Endothelial cell of umbilical vein (primary cell): ENCODE data around the gene SLC6A6. TPM values are rescaled to one million over a fixed set of nuclear protein-coding genes. Genes with fewer than 3 reads are reported as not detected.

Experiments used
- BruUV-seq: library from RNA; stranded (reverse); fragments of 400-500 nt; replicated peaks from 2 replicates; lab custom pipeline; 2021; lab: Mats Ljungman, UMichigan
- CTCF ChIA-PET: fragments of 300-600, 350-600 bp; sonication (Branson Sonifier 250); formaldehyde crosslinking; loops from one replicate; lab custom pipeline; 2021; ENCODE audit warnings: antibody characterized with exemption, inconsistent platforms; lab: Charles Lee
- POLR2A ChIA-PET: fragments of 300-600, 350-600 bp; sonication (Branson Sonifier 250); formaldehyde crosslinking; loops from one replicate; lab custom pipeline; 2021; ENCODE audit warnings: antibody characterized with exemption, inconsistent platforms; lab: Charles Lee
- DNase-seq: peaks from one replicate; pipeline ENCODE4 v3.0.0-alpha.2; 2011; ENCODE audit warnings: low read depth, low spot score
- FAIRE-seq: peaks from 2 replicates; lab custom pipeline; 2011; peaks lifted over from hg19 to GRCh38; lab: Jason Lieb, UNC
- H2AFZ ChIP-seq: 2 replicates; pipeline ENCODE4 v1.6.0; 2012; ENCODE audit warnings: low read depth, low read length, control low read depth, inconsistent platforms
- H3K27ac ChIP-seq: 2 replicates; pipeline ENCODE4 v1.5.1; 2011; ENCODE audit warnings: low read depth, mild to moderate bottlenecking, control low read depth, low read length, moderate library complexity; ENCODE audit not compliant: insufficient read depth
- H3K27me3 ChIP-seq, 2 experiments: 2 replicates each; pipeline versions ENCODE4 v1.6.0 to v1.6.1; 2011; ENCODE audit warnings: low read length in 2 of 2, mixed read lengths in 1 of 2; ENCODE audit not compliant: control insufficient read depth in 2 of 2, insufficient read depth in 2 of 2
- H3K36me3 ChIP-seq, 2 experiments: 2 replicates in 1 of 2; 3 replicates in 1 of 2; pipeline ENCODE4 v1.5.1; 2011; ENCODE audit warnings: low read length in 2 of 2, mild to moderate bottlenecking in 1 of 2, moderate library complexity in 1 of 2; ENCODE audit not compliant: control insufficient read depth in 2 of 2, insufficient read depth in 2 of 2; ENCODE audit errors: extremely low read depth in 1 of 2
- H3K4me1 ChIP-seq: 3 replicates; pipeline ENCODE4 v1.5.1; 2011; ENCODE audit warnings: mild to moderate bottlenecking, low read length; ENCODE audit not compliant: control insufficient read depth, insufficient read depth; ENCODE audit errors: extremely low read depth
- H3K4me2 ChIP-seq: 2 replicates; pipeline ENCODE4 v1.6.1; 2011; ENCODE audit warnings: low read length, control low read depth, mixed read lengths; ENCODE audit not compliant: insufficient read depth
- H3K4me3 ChIP-seq, 3 experiments: fragments of 200-600 bp in 1 of 3; sonication (generic), shearing (Covaris generic) in 1 of 3; replicated peaks in 1 of 3; 2 replicates each; pipeline ENCODE4 v1.5.1; 2011 to 2016; ENCODE audit warnings: control low read depth in 3 of 3, low read length in 3 of 3, mild to moderate bottlenecking in 2 of 3, inconsistent platforms in 1 of 3, low read depth in 1 of 3, moderate library complexity in 1 of 3; ENCODE audit not compliant: insufficient read depth in 1 of 3
- H3K79me2 ChIP-seq: 2 replicates; pipeline ENCODE4 v1.6.0; 2012; ENCODE audit warnings: low read length, inconsistent platforms; ENCODE audit not compliant: control insufficient read depth, insufficient read depth
- H3K9ac ChIP-seq: replicated peaks from 2 replicates; pipeline ENCODE3; 2011; ENCODE audit warnings: low read length, control low read depth; ENCODE audit not compliant: insufficient read depth; ENCODE audit errors: extremely low read depth
- H3K9me1 ChIP-seq: replicated peaks from 3 replicates; pipeline ENCODE4 v1.6.0; 2011; ENCODE audit warnings: mild to moderate bottlenecking, low read length; ENCODE audit not compliant: control insufficient read depth, insufficient read depth; ENCODE audit errors: extremely low read depth
- H3K9me3 ChIP-seq: replicated peaks from 2 replicates; pipeline ENCODE4 v1.5.1; 2012; ENCODE audit warnings: low read length, inconsistent platforms; ENCODE audit not compliant: control insufficient read depth, insufficient read depth
- H4K20me1 ChIP-seq: replicated peaks from 2 replicates; pipeline ENCODE3; 2011; ENCODE audit warnings: mild to moderate bottlenecking, low read length; ENCODE audit not compliant: control insufficient read depth, insufficient read depth; ENCODE audit errors: extremely low read depth
- EZH2 ChIP-seq: IDR thresholded peaks from 2 replicates; pipeline ENCODE4 v1.6.1; 2012; ENCODE audit warnings: borderline replicate concordance, low read depth, mild to moderate bottlenecking, moderate library complexity, low read length, inconsistent platforms; ENCODE audit not compliant: severe bottlenecking
- FOS ChIP-seq: IDR thresholded peaks from 2 replicates; pipeline ENCODE4 v1.6.1; 2011; ENCODE audit warnings: mild to moderate bottlenecking, low read length, moderate library complexity, borderline replicate concordance; ENCODE audit not compliant: insufficient read depth
- GATA2 ChIP-seq: IDR thresholded peaks from 2 replicates; pipeline ENCODE4 v1.7.0; 2011; ENCODE audit warnings: low read depth, mild to moderate bottlenecking, moderate library complexity, mixed read lengths, low read length; ENCODE audit not compliant: insufficient read length, insufficient read depth
- POLR2AphosphoS5 ChIP-seq: IDR thresholded peaks from 2 replicates; pipeline ENCODE4 v1.6.1; 2012; ENCODE audit warnings: low read depth, mild to moderate bottlenecking, control low read depth, low read length, moderate library complexity; ENCODE audit not compliant: insufficient read depth
- dilution Hi-C: fragments of 300-500 bp; cut with MboI; formaldehyde crosslinking; loops from one replicate; pipeline ENCODE4 v1.15.0; 2019; ENCODE audit warnings: low sequenced_read_pairs; ENCODE audit not compliant: extremely low pct_ligation_motif_present
- intact Hi-C: fragments of 100-400 bp; cut with micrococcal nuclease; formaldehyde crosslinking; loops from one replicate; pipeline ENCODE4 v1.10.0; 2022
- polyA plus RNA-seq, 4 experiments: library from polyadenylated mRNA; depleted of rRNA in 3 of 4; stranded (reverse) in 3 of 4; unstranded in 1 of 4; fragments of >200 nt; gene quantifications; 2 replicates each; pipeline versions ENCODE4 v1.2.1 to v1.2.3, GENCODE V29; 2011 to 2012; ENCODE audit warnings: missing spikeins in 1 of 4
- total RNA-seq: library from RNA; stranded (reverse); gene quantifications from 2 replicates; pipeline ENCODE4 v1.2.3, GENCODE V29; 2021
- TF ChIP-seq, protein P1 (sequence below), 2 donors: IDR thresholded peaks; 1 replicate in 1 of 2; 2 replicates in 1 of 2; pipeline ENCODE4 v1.5.1; 2011; ENCODE audit warnings: low read length in 2 of 2, mild to moderate bottlenecking in 2 of 2, moderate library complexity in 2 of 2, control low read depth in 1 of 2, inconsistent platforms in 1 of 2, low read depth in 1 of 2; ENCODE audit not compliant: insufficient read depth in 1 of 2; ENCODE audit errors: extremely low read depth in 1 of 2
- TF ChIP-seq, protein P2 (sequence below): IDR thresholded peaks from 2 replicates; pipeline ENCODE4 v1.6.1; 2011; ENCODE audit not compliant: insufficient read depth, insufficient read length

The SLC6A6 gene
- total and polyA plus RNA-seq, 2 donors (not counting 3 experiments of a cell fraction or from before 2014, with no cell fraction given), result 25.7 to 38.0 TPM

DNA sequence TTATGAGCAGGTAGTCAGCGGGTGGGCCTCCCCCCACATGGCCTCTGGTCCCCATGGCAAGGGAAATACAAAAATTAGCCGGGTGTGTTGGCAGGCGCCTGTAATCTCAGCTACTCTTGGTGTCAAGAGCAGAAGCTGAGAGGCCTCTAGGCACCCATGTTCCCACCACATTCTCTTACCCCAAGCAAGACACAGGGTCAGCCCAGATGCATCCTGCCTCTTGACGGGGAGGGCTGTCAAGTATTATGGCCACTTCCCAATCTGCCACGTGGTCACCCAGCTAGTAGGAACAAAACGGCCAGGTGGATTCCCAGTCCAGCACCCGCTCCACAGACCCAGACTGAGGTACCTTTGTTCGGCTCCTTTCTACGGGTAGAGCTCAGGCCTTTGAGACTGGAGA lies 16.2 kb upstream of the SLC6A6 start:
- Histone ChIP-seq H3K27ac (no peak overlapping the region), H3K9ac (no peak overlapping the region), H3K4me1 (no peaks in the 10 kb centered on the region), H3K27me3 (peaks cover 0 to 3% of the 10 kb centered on the region in 2 experiments), H3K9me1 (no peaks in the 10 kb centered on the region), H3K4me2 (no peak overlapping the region), H3K79me2 (no peaks in the 10 kb centered on the region), H4K20me1 (no peaks in the 10 kb centered on the region), H3K9me3 (no peaks in the 10 kb centered on the region), H2AFZ (no peak overlapping the region), H3K4me3 (no peak overlapping the region), H3K36me3 (no peaks in the 10 kb centered on the region)
- TF ChIP-seq POLR2AphosphoS5, result no peak
- TF ChIP-seq FOS, result no peak
- no peak for TF ChIP-seq EZH2
- TF ChIP-seq, protein P1, sequence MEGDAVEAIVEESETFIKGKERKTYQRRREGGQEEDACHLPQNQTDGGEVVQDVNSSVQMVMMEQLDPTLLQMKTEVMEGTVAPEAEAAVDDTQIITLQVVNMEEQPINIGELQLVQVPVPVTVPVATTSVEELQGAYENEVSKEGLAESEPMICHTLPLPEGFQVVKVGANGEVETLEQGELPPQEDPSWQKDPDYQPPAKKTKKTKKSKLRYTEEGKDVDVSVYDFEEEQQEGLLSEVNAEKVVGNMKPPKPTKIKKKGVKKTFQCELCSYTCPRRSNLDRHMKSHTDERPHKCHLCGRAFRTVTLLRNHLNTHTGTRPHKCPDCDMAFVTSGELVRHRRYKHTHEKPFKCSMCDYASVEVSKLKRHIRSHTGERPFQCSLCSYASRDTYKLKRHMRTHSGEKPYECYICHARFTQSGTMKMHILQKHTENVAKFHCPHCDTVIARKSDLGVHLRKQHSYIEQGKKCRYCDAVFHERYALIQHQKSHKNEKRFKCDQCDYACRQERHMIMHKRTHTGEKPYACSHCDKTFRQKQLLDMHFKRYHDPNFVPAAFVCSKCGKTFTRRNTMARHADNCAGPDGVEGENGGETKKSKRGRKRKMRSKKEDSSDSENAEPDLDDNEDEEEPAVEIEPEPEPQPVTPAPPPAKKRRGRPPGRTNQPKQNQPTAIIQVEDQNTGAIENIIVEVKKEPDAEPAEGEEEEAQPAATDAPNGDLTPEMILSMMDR (IDR thresholded peaks at IDR 0.05; ENCODE audit: extremely low read depth in 1 of 2, insufficient read depth in 1 of 2, low read depth in 1 of 2, low read length in 2 of 2), result no peak
- no peak for TF ChIP-seq GATA2
- TF ChIP-seq, protein P2, sequence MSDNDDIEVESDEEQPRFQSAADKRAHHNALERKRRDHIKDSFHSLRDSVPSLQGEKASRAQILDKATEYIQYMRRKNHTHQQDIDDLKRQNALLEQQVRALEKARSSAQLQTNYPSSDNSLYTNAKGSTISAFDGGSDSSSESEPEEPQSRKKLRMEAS, result no peak
- no TSS peak for BruUV-seq
- FAIRE-seq (no peak), DNase-seq (no peak)
- intact Hi-C loops, result no loop called here
- POLR2A ChIA-PET, result no interaction called here
- dilution Hi-C loops, result no loop called here
- CTCF ChIA-PET, result no interaction called here
